ENCODE measurements around the gene RAI2.
A peak's percentile ranks its signal among the peaks of the same experiment; 100 is the strongest.
"Not testable (repeated sequence)": the region's sequence is repeated elsewhere in the genome, so short reads cannot be mapped to it uniquely, and the experiment has no call there.

RAI2 gene

GRCh38 chrX:17828171-17828570 is 32.9 kb downstream of the RAI2 start:
- DNase-seq = no peak

GRCh38 chrX:17826609-17827496 is 34.2 kb downstream of the RAI2 start:
- no peak for DNase-seq

DNA sequence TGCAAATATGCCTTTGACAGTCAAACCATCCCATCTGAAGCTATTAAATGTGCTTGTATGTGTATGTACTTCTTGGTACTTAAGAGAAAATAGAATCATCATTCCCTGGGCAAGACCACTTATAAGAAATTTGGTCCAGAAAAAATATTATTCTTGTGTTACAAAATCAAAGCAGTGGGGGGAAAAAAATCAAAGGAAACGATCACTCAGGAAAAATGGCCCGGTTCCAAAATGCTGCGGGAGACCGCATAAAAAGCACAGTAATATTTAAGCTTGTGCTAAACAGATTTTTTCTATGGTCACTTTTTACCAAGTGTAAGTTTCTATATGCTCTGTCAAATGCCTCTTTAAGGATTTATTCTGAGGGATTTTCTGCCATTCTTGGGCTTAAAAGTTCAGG is 36.1 kb downstream of the RAI2 start:
- DNase-seq = no peak

DNA sequence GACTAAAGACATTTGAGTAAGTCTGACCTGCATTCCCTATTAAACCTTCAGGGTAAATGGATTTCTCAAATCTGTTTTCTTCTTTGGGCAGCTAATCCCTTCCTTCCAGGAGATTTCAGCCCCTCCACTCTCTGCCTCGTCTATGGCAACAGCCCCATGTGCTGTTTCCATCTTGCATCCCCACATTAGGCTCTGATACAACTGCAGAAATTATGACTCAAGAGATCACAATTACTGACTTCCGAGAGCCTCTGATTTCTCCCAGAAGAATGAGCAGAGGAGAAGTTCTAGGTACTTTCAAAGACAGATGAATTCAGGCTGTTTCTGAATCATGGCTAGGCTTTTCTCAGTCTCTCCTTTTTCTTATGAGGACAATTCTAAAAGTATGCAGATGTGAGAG is 38.7 kb downstream of the RAI2 start:
- no peak for DNase-seq

- DNase-seq = no peak
Measured at GRCh38 chrX:17820100-17820499, 41.0 kb downstream of the RAI2 start.

GRCh38 chrX:17818726-17819125 is 42.4 kb downstream of the RAI2 start:
- no peak for DNase-seq

DNA sequence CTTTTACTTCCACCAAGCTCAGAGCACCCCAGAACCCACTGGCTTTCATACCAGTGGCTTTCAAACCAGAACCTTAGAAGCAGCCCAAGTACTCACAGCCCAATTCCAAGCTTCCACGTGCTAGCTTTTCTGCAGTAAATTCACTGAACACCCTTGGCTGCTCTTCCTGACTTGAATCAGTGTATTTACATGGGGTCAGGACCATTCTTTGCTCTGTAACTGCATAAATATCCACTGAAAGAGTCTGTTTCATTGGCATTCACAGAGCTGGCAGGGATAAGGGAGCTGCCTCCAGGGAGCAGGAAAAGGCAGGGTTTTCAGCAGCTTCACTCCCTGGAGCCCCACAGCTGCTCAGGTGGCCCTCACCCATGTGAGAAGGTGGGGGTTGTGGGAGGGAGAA is 43.8 kb downstream of the RAI2 start:
- DNase-seq = no peak

- DNase-seq = no peak
Measured at GRCh38 chrX:17814557-17814956, 46.5 kb downstream of the RAI2 start.

DNA sequence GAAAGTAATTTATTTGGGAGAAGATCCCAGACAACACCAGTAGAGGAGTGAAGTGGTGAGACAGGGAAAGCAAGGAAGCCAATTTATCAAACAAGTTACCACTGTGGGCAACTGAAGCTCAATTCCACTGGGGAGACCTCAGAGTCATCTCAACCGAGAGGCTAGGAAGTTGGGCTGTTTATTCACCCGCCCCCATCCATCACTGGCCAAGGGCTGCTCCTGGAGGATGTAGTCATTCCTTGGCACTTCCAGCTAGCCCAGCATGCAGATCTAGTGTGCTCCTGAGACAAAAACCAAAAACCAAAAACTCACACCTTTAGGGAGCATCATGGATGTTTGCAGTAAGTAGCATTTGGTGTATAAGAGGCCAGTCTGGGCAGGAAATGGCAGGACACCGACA is 47.0 kb downstream of the RAI2 start:
- no peak for DNase-seq

GRCh38 chrX:17813277-17813676 is 47.8 kb downstream of the RAI2 start:
- no peak for DNase-seq

DNA sequence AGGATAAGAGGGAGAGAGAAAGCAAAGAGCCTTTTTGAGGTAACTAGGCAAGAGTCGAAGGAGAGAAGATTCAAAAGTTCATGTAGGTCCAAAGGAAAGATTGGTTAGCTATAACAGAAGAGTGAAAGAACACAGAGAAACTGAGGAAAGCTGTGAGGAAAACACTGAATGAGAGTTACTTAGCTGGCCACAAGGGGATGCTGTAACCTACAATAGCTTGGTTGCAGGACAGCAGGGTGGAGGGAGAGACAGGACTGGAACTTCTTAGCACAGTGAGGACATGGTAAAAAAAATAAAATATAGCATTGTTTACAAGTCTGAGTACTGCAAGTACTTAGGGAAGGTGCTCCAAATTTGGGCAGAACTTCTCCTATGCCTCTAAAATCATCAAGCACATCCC is 48.3 kb downstream of the RAI2 start:
- no peak for DNase-seq

GRCh38 chrX:17809984-17810383 is 51.1 kb downstream of the RAI2 start:
- no peak for DNase-seq

DNA sequence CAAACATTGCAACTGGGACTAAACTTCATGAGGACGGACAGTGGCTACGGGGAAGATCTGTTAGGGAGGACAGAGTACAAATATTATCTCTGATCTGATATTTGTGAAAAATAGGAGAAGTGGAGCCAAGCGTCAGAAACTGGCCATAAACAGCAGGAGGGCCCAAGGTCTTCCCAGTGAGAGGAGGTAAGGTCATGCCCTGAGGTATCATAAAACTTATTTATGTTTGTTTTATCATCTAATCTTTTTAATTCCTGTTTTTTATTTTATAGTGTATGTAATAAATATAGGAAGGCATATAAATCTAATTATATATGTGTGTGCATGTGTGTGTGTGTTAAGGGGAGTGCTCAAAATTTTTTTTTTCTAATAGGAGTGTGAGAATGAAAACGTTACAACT is 51.8 kb downstream of the RAI2 start:
- DNase-seq = no peak

GRCh38 chrX:17805120-17805519 is 56.0 kb downstream of the RAI2 start:
- DNase-seq = no peak

DNA sequence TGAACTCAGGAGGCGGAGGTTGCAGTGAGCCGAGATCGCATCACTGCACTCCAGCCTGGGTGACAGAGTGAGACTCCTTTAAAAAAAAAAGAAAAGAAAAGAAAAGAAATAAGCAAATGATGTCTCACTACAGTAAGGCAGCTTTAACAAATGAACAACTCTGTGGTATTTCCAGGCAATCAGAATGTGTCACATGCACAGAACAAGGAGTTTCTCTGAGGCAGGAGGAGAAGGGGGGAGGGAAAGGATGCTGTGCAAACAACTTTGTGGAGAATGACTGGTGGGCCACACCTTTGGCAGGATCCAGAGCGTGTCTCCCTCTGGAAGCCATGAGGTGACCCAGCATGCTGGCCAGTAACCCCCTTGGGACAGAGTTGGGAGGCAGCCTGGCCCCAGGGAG is 57.6 kb downstream of the RAI2 start:
- no peak for DNase-seq

GRCh38 chrX:17802756-17803155 is 58.3 kb downstream of the RAI2 start:
- DNase-seq = no peak

DNA sequence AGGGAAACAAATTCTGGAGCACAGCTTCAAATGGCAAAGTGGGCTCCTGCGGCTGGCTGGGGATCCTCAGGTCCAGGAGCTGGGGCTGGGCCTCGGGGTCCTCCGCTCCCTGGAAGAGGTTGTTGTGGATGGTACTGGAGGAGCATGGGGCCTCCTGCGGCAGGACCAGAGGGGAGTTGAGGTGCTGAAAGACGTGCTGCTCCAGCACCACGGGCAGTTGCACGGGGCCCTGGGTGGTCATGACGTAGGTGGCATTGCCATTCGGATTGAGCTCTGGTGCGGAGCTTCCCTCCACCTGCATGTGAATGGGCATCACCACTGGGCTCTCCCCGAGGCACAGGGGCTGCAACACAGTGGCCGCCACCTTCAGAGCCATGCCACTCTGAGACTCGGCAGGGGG is 59.7 kb downstream of the RAI2 start:
- no peak for DNase-seq

DNA sequence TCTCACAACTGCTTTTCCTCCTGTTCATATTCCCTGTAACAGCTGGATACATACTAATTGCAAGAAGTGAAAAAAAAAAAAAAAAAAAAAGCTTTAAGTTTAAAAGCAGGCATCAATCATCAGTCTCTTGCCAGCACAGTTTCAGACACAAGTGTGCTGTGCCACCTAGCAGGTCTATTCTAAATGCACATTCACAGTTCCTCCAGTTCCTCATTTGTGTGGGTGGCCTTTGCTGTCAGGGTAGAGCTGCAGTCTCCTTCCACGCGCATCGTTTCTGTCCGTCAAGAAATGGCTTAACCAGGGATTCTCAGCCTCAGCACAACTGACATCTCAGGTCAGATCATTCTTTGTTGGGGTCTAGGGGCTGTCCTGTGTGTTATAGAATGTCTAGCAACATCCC is 62.2 kb downstream of the RAI2 start:
- no peak for DNase-seq

- no peak for DNase-seq
Measured at GRCh38 chrX:17792826-17793225, 68.3 kb downstream of the RAI2 start.

DNA sequence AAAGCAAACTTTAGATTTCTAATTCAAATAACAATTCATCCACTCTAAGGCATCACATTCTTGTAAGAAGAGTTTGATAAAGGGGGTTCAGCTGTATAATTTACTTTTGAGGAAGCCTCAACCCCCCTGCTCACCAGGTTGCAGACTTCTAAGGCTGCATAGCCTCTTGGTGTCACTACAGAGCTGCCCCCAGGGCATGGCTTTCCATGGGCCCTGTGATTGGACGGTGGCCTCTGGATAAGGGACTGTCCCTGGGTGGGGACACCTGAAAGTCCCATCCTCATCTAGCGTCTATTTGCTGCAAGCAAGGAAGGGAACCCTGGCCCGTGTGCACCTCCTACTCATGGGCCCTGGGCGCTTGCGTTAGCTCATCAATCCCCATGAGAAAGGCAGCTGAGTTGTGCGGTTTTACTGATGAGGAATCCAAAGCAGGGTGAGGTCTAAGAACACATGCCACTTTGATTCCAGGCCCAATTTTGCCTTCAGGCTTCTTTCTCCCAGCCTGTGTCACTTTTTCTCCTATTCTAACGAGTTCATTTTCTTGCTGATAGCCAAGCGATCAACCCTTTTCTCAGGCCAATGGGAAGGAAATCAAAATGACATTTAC is 72.0 kb downstream of the RAI2 start:
- no peak for DNase-seq

DNA sequence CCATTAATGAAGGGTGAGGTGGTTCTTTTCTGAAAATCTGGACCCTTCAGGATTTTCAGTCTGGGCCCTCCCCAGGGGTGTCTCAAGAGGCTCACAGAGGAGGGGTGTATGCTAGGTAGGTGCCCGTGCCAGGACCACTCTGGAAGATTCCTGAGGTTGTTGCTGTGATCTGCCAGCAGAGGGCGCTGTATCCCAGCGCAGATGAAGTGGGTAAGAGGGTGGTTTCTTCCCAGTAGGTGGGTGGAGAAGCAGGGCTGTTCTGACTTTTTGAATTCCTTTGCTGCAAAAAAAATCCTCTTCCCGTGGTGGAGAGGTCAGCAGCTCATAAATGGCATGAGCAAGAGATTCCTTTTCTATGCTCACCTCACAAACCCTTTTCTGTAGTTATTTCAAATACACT is 72.7 kb downstream of the RAI2 start:
- DNase-seq = peak; percentile 30

DNA sequence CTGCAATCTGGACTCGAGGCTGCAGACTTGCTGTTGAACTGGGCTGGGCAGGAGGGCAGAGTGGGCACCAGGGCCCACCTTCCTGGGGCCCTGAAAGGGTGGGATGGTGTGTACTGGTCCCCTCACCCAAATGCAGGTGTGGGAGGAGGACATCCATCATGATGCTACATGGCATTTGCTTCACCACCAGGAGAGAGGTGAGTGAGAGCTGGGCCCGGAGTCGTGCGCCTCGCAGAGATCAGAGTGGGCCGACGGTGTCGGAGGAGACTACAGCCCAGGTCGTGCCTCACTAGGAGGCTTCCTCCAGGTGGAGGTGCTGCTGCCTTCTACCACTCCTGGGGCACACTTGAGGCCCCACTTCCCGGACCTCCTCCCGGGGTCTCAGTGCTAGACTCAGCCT is 73.5 kb downstream of the RAI2 start:
- DNase-seq = no peak

GRCh38 chrX:17786554-17787347 is 74.3 kb downstream of the RAI2 start:
- not testable (repeated sequence) for DNase-seq

- DNase-seq = no peak
Measured at GRCh38 chrX:17779434-17779833, 81.7 kb downstream of the RAI2 start.

All from suppressor macrophage treated with lipopolysaccharide for 4 hours (primary cell).